IPS-20b (cell line): ENCODE results near the gene DOK6.

Experiments
- H3K27ac ChIP-seq: one replicate; pipeline ENCODE4 v1.5.1; 2013; ENCODE audit warnings: low read length
- H3K27me3 ChIP-seq: 2 replicates; pipeline ENCODE4 v1.6.1; 2013; ENCODE audit warnings: mild to moderate bottlenecking, low read length, inconsistent platforms; ENCODE audit not compliant: insufficient read depth
- H3K36me3 ChIP-seq: 2 replicates; pipeline ENCODE4 v1.6.1; 2013; ENCODE audit warnings: low read depth, mild to moderate bottlenecking, inconsistent platforms, low read length, moderate library complexity; ENCODE audit not compliant: insufficient read depth
- H3K4me1 ChIP-seq: 2 replicates; pipeline ENCODE4 v1.6.1; 2013; ENCODE audit warnings: mild to moderate bottlenecking, control low read depth, inconsistent platforms, low read length, moderate library complexity; ENCODE audit not compliant: insufficient read depth
- H3K4me3 ChIP-seq: 2 replicates; pipeline ENCODE4 v1.5.1; 2013; ENCODE audit warnings: mild to moderate bottlenecking, low read length, inconsistent platforms
- H3K9ac ChIP-seq: 2 replicates; pipeline ENCODE4 v1.6.1; 2013; ENCODE audit warnings: low read depth, mild to moderate bottlenecking, inconsistent platforms, low read length, moderate library complexity
- H3K9me3 ChIP-seq: 2 replicates; pipeline ENCODE4 v1.6.1; 2013; ENCODE audit warnings: mild to moderate bottlenecking, low read depth, low read length, inconsistent platforms; ENCODE audit not compliant: insufficient read depth

DOK6 gene

GRCh38 chr18:69444221-69444620 is 43.5 kb downstream of the DOK6 start:
- Histone ChIP-seq H3K27ac (no peak overlapping the region), H3K36me3 (no peaks in the 10 kb centered on the region), H3K4me1 (no peaks in the 10 kb centered on the region), H3K27me3 (no peaks in the 10 kb centered on the region), H3K9me3 (peaks cover 3% of the 10 kb centered on the region; the same call in 1 of the 2 replicates), H3K9ac (no peak overlapping the region), H3K4me3 (no peak overlapping the region)

DNA sequence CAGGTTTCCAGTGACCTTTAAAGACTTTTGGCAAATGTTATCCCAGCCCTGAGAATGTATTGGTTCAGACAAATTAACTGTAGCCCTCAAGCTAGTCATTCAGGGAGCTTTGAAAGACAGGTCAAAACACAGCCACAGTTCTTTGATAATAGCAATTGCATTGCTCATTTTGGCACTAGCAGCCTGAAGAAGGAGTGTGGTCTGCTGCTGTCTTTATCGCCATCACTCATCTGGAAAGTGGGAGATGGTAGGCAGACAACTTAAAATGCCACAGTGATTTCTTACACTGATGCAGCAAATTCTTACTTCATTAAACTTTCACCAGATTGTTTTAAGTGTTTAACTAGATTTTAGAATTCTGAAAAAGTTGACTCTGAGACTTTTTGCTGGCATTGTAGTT is 47.2 kb downstream of the DOK6 start:
- Histone ChIP-seq H3K9me3 (no peaks in the 10 kb centered on the region; the same call in 1 of the 2 replicates), H3K27ac (no peak overlapping the region), H3K36me3 (no peaks in the 10 kb centered on the region), H3K27me3 (no peaks in the 10 kb centered on the region), H3K4me1 (no peaks in the 10 kb centered on the region), H3K4me3 (no peak overlapping the region), H3K9ac (no peak overlapping the region)

DNA sequence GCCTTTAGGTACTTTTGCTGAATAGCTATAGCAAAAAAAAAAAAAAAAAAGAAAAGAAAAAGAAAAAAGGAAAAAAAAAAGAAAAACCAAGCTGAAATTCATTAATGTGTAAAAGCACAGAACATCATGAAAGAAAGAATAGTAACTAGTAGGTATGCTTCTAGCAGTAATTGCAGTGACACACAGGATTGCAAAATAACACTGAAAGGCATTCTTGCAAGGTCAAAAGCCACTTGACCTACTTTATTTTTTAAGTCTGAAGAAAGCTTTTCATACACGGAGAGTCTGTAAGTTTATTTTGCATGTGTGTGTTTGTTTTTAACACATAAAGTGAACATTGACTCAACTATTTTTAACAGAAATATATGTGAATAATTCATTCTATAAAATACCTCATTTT is 54.4 kb downstream of the DOK6 start:
- no peaks in the 10 kb centered on the region for H3K27me3 ChIP-seq
- H3K4me1 ChIP-seq = no peaks in the 10 kb centered on the region
- no peak overlapping the region for H3K27ac ChIP-seq
- no peak overlapping the region for H3K9ac ChIP-seq
- H3K36me3 ChIP-seq = no peaks in the 10 kb centered on the region
- H3K4me3 ChIP-seq = no peak overlapping the region
- H3K9me3 ChIP-seq = 0 out of 2 replicates have a peak, but pooled peaks cover 4% of the 10 kb centered on the region

DNA sequence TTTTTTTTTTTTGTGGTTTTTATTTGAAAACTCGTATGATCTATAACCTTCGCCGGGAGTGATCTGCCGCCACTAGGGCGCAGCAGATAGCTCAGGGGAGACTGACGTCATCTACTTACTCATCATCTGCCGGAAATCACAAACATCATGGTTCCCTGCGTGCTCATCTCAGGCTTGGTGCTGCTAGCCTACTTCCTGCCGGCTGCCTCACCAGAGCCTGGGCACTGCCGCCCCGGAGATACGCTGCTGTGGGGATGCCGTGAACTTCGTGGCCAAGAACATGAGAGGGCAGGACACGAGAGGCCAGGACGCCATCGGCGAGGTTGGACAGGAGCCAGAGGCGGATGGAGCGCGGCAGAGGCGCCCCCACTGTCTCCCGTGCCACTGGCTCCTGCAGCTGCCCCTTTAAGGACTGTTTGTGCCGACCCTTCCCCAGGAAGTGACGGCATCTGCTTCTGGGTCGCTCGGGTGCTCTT is 68.8 kb downstream of the DOK6 start:
- Histone ChIP-seq H3K27me3 (no peaks in the 10 kb centered on the region), H3K4me1 (no peaks in the 10 kb centered on the region), H3K9me3 (no peaks in the 10 kb centered on the region), H3K4me3 (no peak overlapping the region), H3K36me3 (no peaks in the 10 kb centered on the region), H3K9ac (no peak overlapping the region), H3K27ac (no peak overlapping the region)

- Histone ChIP-seq H3K27me3 (no peaks in the 10 kb centered on the region), H3K27ac (no peak overlapping the region), H3K9ac (no peak overlapping the region), H3K9me3 (no peaks in the 10 kb centered on the region), H3K36me3 (no peaks in the 10 kb centered on the region), H3K4me1 (no peaks in the 10 kb centered on the region), H3K4me3 (no peak overlapping the region)
Measured at GRCh38 chr18:69480460-69480859, 79.8 kb downstream of the DOK6 start.

GRCh38 chr18:69483574-69483973 is 82.9 kb downstream of the DOK6 start:
- H3K27ac ChIP-seq = no peak overlapping the region
- H3K4me3 ChIP-seq = no peak overlapping the region
- no peaks in the 10 kb centered on the region for H3K27me3 ChIP-seq
- no peaks in the 10 kb centered on the region for H3K36me3 ChIP-seq
- H3K4me1 ChIP-seq = no peaks in the 10 kb centered on the region
- H3K9me3 ChIP-seq = no peaks in the 10 kb centered on the region
- H3K9ac ChIP-seq = no peak overlapping the region

GRCh38 chr18:69484699-69485396 is 84.2 kb downstream of the DOK6 start:
- Histone ChIP-seq H3K27ac (no peak overlapping the region), H3K9ac (no peak overlapping the region), H3K9me3 (no peaks in the 10 kb centered on the region), H3K27me3 (no peaks in the 10 kb centered on the region), H3K4me3 (no peak overlapping the region), H3K4me1 (no peaks in the 10 kb centered on the region), H3K36me3 (no peaks in the 10 kb centered on the region)

GRCh38 chr18:69487488-69488394 is 87.1 kb downstream of the DOK6 start:
- no peaks in the 10 kb centered on the region for H3K4me1 ChIP-seq
- H3K36me3 ChIP-seq = no peaks in the 10 kb centered on the region
- no peak overlapping the region for H3K27ac ChIP-seq
- no peaks in the 10 kb centered on the region for H3K9me3 ChIP-seq
- H3K9ac ChIP-seq = no peak overlapping the region
- H3K4me3 ChIP-seq = no peak overlapping the region
- H3K27me3 ChIP-seq = no peaks in the 10 kb centered on the region

- peaks cover 6% of the 10 kb centered on the region; the same call in 1 of the 2 replicates for H3K9me3 ChIP-seq
- no peak overlapping the region for H3K4me3 ChIP-seq
- no peaks in the 10 kb centered on the region for H3K27me3 ChIP-seq
- no peaks in the 10 kb centered on the region for H3K36me3 ChIP-seq
- no peaks in the 10 kb centered on the region for H3K4me1 ChIP-seq
- H3K27ac ChIP-seq = no peak overlapping the region
- no peak overlapping the region for H3K9ac ChIP-seq
Measured at GRCh38 chr18:69490072-69490471, 89.4 kb downstream of the DOK6 start.

- Histone ChIP-seq H3K9me3 (peaks cover 7% of the 10 kb centered on the region; the same call in 1 of the 2 replicates), H3K27ac (no peak overlapping the region), H3K4me1 (no peaks in the 10 kb centered on the region), H3K36me3 (no peaks in the 10 kb centered on the region), H3K27me3 (no peaks in the 10 kb centered on the region), H3K9ac (no peak overlapping the region), H3K4me3 (no peak overlapping the region)
Measured at GRCh38 chr18:69490813-69491212, 90.1 kb downstream of the DOK6 start.

DNA sequence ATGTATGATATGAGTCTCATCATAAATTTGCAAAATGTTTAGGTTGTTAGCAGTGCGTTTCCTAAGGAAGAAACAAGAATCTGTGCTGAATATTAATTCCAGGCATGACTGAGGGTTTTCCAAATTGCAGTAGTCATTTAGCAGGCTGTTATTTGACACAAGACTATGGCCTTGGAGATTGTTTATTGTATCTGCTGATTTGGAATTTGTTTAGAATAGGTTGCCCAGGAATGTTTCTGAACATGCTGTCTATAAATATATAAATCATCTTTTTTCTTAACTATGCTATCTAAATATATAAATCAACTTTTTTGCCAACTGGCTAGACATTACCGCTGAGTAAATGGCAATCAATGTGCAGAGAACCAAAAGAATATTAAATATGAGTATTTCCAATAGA is 90.9 kb downstream of the DOK6 start:
- Histone ChIP-seq H3K4me1 (no peaks in the 10 kb centered on the region), H3K36me3 (no peaks in the 10 kb centered on the region), H3K27me3 (no peaks in the 10 kb centered on the region), H3K4me3 (no peak overlapping the region), H3K27ac (no peak overlapping the region), H3K9me3 (peaks cover 7% of the 10 kb centered on the region; the same call in 1 of the 2 replicates), H3K9ac (no peak overlapping the region)

- no peak overlapping the region for H3K27ac ChIP-seq
- H3K4me1 ChIP-seq = no peaks in the 10 kb centered on the region
- H3K9ac ChIP-seq = no peak overlapping the region
- no peak overlapping the region for H3K4me3 ChIP-seq
- peaks cover 7% of the 10 kb centered on the region; the same call in 1 of the 2 replicates for H3K9me3 ChIP-seq
- no peaks in the 10 kb centered on the region for H3K27me3 ChIP-seq
- H3K36me3 ChIP-seq = no peaks in the 10 kb centered on the region
Measured at GRCh38 chr18:69492861-69493260, 92.2 kb downstream of the DOK6 start.
